Caki2 (cell line): ENCODE measurements around the gene ARID5A. TPM values are rescaled to one million over a fixed set of nuclear protein-coding genes. Genes with fewer than 3 reads are reported as not detected.

Source experiments
- DNase-seq: peaks from one replicate; pipeline ENCODE4 v3.0.0-alpha.2; 2015; ENCODE audit warnings: low read depth
- in situ Hi-C: cut with HindIII; loops from 2 replicates; pipeline ENCODE4 v1.10.0; 2016; ENCODE audit warnings: low sequenced_read_pairs, low pct_unique_long_range_greater_than_20kb, mixed read lengths
- total RNA-seq: library from RNA; depleted of rRNA; stranded (reverse); fragments of >200 nt; shearing (Covaris generic); gene quantifications from 2 replicates; pipeline ENCODE4 v1.2.3, GENCODE V29; 2014; ENCODE audit warnings: low replicate concordance

The ARID5A gene
- total RNA-seq, 1 experiment from 2014 or later, result 11.6 TPM

- in situ Hi-C loops, result no loop called here
- no peak for DNase-seq
Measured at GRCh38 chr2:96534141-96534540, 2.4 kb upstream of the ARID5A start.

GRCh38 chr2:96534701-96535181 is 1.8 kb upstream of the ARID5A start:
- no peak for DNase-seq

GRCh38 chr2:96535331-96535730 is 1.2 kb upstream of the ARID5A start:
- in situ Hi-C loops, result no loop called here

More at GRCh38 chr2:96534701-96535181, 1.8 kb upstream of the ARID5A start:
- in situ Hi-C loops, result no loop called here

GRCh38 chr2:96537066-96537733 is 648 bp downstream of the ARID5A start:
- DNase-seq, result peak; percentile 29
- in situ Hi-C loops, result no loop called here

More at GRCh38 chr2:96535331-96535730, 1.2 kb upstream of the ARID5A start:
- DNase-seq, result no peak

GRCh38 chr2:96537734-96538486 is 1.4 kb downstream of the ARID5A start:
- no peak for DNase-seq
- in situ Hi-C loops, result no loop called here

- no peak for DNase-seq
- in situ Hi-C loops, result no loop called here
Measured at GRCh38 chr2:96538487-96539214, 2.1 kb downstream of the ARID5A start.

- in situ Hi-C loops, result no loop called here
- DNase-seq, result no peak
Measured at GRCh38 chr2:96539215-96539920, 2.8 kb downstream of the ARID5A start.

GRCh38 chr2:96540136-96540535 is 3.6 kb downstream of the ARID5A start:
- DNase-seq, result no peak
- in situ Hi-C loops, result no loop called here

- in situ Hi-C loops, result no loop called here
- DNase-seq, result no peak
Measured at GRCh38 chr2:96541398-96542152, 5.0 kb downstream of the ARID5A start.

GRCh38 chr2:96542357-96542977 is 5.9 kb downstream of the ARID5A start:
- DNase-seq, result no peak
- in situ Hi-C loops, result no loop called here

- in situ Hi-C loops, result no loop called here
- no peak for DNase-seq
Measured at GRCh38 chr2:96546321-96546720, 9.8 kb downstream of the ARID5A start.

- DNase-seq, result no peak
- in situ Hi-C loops, result no loop called here
Measured at GRCh38 chr2:96546797-96547196, 10.2 kb downstream of the ARID5A start.

- in situ Hi-C loops, result no loop called here
- no peak for DNase-seq
Measured at GRCh38 chr2:96547203-96547641, 10.7 kb downstream of the ARID5A start.

GRCh38 chr2:96547731-96548171 is 11.2 kb downstream of the ARID5A start:
- DNase-seq, result no peak
- in situ Hi-C loops, result no loop called here

GRCh38 chr2:96548558-96549465 is 12.3 kb downstream of the ARID5A start:
- DNase-seq, result no peak
- in situ Hi-C loops, result no loop called here

GRCh38 chr2:96549466-96549785 is 12.9 kb downstream of the ARID5A start:
- no peak for DNase-seq
- in situ Hi-C loops, result no loop called here
